Endometrium (tissue), 2 donors: Measurements from ENCODE around the gene EFR3B.
"Not testable (repeated sequence)": the region's sequence is repeated elsewhere in the genome, so short reads cannot be mapped to it uniquely, and the experiment has no call there.

Source experiments
- FAIRE-seq: peaks from 2 replicates; lab custom pipeline; 2012; peaks lifted over from hg19 to GRCh38; lab: Jason Lieb, UNC
- donor health status: control.
- donor health status: control.

The EFR3B gene

DNA sequence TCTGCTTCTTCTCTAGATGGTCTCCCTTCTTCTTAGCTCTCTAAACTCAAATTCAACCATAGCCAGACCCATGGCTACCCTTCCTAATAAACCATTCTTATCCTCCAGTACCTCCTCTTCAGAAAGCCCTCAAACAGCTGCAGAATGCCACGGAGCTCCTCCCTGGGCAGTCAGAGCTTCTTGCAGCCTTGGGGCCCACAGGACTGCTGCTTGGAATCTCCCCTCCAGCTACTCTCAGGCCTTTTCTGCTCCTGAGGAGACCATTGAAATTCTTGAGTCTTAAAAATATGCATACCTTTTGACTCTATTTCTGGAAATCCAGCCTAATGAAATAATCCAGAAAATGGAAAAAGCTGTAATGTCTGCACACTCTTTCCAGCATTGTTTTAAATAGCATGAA, 30.7 kb downstream of the EFR3B start:
- FAIRE-seq = no peak

DNA sequence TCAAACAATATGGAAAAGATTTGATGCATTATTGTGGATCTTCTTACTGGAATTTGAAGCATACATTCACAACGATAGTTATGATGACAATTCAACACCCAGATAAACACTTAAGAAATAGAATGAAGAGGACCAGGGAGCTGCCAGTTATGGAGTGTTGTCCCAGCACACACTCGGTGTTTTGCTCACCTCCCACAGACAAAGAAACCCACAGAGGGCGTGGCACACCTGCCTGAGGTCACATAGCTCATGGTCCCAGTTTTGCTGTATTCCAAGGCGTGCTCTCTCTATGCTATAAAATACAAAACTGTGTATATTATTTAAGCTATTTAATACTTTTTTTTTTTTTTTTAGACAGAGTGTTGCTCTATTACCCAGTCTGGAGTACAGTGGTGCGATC, 31.1 kb downstream of the EFR3B start:
- no peak for FAIRE-seq

DNA sequence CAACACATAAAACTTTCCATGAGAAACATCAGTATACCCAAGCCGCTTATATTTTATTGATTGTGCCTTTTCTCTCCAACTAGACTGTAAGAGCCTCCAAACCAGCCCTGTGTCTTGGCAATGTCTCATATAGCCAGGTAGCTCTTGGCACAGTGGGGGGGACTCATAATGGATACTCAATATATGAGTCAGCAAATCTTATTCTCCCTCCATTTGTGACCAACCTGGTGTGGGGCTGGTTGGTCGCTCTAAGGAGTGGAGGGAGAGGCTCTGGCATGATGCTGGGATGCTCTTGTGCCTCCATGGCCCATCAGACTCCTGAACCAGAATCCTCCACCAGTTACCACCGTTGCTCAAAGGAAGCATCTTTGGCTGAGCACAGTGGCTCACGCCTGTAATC, 32.0 kb downstream of the EFR3B start:
- no peak for FAIRE-seq

DNA sequence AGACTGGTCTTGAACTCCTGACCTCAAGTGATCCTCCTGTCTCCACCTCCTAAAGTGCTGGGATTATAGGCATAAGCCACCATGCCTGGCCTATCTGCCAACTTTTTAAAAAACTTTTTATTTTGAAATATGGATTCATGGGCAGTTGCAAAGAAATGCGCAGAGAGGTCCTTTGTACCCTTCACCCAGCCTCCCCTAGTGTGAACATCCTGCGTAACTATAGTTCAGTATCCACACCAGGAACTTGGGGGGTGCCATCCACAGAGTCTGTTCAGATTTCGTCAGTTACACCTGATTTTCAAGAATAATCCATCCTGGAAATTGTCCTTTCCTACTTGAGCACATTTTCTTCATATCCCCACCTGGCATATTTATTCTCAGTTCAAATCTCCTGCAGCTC, 33.0 kb downstream of the EFR3B start:
- FAIRE-seq = no peak

DNA sequence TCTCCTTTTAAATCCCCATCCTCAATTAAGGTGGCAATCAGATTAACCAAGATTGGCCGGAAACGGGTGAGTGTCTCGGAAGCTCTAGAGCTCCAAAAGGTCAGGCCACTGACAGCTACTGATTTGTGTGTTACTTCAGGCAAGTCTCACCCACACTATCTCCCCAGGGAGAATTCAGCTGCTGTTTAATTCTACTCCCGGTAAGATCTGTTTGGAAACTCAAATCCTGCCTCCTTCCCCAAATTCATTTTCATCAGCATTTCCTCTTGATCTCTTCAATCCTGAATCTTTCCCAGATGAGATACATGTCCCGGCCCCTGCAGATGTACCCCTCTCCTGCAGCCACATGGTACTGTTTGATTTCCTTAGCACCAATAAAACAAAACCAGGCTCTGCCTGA, 34.9 kb downstream of the EFR3B start:
- FAIRE-seq = no peak

DNA sequence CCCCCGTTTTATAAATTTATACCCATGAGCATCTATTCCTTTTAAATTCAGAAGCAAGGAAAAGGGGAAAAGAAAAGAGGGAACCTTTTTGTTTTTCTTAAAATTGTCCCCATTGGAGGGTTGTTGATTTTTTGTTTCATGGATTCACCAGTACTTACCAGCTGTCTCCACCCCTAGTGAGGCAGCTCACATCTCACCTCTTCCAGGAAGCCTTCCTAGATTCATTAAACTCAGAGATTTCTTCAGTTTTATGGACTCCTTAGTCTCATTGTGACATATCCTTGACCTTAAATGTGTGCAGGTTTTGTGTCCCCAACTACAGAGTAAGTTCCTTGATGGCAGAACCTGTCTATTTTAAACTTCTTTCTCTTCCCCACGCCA, 35.9 kb downstream of the EFR3B start:
- no peak for FAIRE-seq

DNA sequence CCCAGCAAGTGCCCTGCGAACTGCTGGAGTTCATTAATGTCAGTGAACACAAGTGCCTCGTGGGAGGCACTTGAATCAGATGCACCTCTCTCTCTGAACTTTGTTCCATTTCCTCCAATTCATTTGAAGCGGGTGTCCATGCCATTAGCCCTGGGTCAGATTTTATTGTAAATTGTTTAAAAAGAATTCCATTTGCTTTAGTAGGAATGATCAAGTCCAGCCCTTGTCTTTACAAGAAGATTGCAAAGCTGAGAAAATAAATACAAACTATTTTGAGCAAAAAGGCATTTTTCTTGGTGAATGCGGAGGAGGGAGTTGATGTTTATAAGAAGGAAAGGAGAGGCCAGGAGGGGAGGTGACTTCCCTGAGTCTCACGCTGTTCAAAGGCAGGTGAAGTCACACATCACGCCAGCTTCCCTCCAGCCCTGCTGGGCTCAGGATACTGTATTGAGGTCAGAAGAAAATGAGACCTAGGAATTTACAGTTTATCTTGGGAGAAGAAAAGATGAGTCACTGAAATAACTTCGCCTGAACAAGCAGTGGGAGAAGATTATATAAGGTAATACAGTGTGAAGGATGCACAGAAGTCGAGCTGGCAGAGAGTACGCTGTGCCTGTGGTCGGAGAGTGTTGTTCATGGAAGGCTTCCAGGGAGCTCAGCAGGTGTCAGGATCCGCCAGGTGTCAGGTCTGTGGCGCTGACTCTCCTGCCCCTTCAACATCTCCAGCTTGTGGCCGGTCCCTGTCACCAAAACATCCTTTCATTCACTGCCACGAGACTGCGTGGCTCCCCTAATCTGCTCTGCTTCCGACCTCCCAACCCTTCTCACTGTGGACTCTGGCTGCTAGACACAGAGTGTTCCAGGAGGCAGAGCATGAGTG, 36.5 kb downstream of the EFR3B start:
- peak; percentile 72 for FAIRE-seq

DNA sequence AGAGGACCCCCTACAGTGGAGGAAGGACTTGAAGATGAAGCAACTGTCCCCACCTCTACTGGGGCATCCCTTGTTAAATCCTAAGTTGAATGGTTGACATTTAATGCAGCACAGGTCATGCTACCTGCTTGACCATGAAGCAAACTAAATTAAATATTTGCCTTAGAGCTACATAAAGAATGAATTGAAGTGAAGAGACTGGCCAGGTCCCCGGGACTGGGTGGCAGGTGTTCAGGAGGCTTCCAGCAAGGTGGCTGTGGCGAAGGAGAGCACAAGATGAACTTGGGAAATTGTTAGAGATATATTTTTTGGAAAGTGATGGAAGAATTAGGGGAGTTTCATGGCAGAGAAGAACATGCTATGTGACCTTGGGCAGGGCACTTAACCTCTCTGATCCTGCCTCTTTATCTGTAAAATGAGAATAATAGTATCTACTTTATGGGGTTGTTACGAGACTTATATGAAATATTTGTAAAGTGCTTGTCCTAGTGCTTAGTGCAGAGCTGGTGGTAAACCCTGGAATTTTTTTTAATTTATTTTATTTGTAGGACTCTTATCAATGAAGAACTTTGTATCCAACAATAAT, 37.3 kb downstream of the EFR3B start:
- no peak for FAIRE-seq

DNA sequence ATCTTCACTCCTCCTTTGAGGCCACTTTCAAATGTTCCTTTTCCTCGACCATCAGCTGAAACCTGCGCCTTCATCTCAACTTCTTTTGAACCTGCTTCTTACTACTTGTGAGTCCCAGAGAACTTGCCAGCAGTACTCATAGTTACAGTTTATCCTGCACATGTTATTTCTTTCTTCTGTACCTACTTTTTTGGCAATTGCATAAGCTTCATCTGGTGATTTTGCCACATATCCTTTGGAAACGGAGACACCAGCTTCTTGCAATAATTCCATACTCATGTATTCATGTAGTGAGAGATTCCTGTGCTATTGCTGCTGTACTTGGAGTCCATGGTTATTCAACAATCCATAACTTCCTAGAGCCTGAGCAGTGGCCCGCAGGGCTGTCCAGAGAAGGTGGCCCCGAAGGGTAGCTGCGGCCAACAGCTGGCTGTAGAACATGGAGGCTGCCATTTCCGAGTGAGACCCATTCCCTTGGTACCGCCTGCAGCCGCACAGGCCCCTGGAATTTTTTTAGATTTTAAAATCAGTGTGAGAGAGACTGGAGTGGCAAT, 39.4 kb downstream of the EFR3B start:
- FAIRE-seq = no peak

DNA sequence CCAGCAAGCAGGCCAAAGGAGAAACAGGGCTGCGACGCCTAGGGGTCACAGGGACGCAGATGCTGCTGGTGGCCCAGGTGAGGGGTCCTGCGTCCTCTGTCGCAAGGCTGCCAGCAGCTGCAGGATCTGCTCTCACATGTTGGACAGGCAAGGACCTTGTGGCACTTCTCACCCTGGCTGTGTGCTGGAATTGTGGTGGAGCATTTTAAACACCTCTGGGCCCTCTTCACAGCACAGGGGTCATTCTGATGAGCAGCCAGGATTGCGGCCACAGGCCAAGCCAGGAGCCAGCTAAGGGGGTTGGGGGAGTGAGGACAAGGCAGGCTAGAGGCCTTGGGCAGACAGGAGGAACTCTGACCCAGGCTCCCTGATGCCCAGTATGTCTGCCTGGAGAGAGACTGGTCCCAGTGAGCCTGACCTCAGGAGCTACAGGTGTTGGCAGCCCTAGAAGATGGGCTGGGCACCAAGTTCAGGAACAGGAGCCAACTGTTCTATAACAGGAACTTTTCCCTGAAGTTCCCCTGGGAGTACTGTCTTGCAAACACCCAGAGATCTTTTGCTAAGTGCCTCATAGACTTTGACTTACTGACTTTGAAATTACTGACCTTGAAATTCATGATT, 40.2 kb downstream of the EFR3B start:
- FAIRE-seq = no peak

DNA sequence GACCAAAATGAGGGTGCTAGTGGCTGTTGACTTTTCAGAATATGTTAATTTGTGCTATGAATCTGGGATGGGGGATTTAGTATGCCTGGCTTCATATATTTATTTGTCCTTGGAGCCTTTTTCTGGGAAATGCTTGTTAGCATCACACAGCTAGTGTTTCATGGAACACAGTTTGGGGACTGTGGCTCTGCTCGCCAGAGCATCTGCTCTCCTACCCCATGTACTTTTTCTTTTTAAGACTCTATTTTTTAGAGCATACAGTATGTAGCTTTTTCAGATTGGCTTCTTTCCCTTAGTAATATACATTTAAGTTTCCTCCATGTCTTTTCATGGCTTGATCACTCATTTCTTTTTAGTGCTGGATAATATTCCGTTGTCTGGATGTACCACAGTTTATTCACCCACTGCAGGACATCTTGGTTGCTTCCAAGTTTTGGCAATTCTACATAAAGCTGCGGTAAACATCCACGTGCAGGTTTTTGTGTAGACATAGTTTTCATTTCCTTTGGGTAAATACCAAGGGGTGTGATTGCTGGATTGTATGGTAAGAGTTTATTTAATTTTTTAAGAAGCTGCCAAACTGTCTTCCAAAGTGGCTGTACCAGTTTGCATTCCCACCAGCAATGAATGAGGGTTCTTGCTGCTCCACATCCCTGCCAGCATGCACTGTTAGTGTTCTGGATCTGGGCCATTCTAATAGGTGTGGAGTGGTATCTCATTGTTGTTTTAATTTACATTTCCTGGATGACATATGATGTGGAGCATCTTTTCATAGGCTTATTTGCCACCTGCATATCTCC, 44.1 kb downstream of the EFR3B start:
- no peak for FAIRE-seq

DNA sequence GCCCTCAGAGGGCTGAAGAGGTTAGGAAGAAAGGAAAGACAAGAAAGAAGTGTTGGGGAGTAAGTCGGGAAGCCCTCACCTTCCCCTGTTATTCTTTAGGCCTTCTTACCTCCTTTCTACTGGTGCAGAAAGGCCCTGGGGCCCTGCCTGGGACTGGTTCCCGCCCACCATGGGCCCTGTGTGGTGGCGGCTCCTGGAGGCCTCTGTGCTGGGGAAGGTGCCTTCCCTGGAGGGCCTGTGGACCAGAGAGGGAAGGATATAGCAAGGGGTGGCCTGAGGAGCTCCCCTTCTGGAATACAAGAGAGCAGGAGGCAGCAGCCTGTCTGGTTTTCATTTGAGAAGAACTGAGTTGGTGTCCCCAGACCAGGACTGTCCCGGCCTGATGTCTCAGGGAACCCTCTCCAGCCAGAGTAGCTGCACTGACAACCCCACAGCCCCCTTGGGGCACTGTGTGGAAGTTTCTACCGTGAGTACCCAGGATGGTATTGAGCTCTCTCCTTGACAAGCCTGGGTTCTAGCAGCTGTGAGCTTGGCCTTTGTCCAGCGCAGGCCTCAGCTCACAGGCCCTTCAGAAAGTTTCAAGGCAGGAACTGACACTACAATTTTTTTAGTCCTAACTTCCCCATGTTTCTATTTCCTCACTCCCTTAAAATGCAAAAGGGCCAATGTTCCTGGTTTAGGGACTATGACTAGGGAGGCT, 47.1 kb downstream of the EFR3B start:
- no peak for FAIRE-seq

DNA sequence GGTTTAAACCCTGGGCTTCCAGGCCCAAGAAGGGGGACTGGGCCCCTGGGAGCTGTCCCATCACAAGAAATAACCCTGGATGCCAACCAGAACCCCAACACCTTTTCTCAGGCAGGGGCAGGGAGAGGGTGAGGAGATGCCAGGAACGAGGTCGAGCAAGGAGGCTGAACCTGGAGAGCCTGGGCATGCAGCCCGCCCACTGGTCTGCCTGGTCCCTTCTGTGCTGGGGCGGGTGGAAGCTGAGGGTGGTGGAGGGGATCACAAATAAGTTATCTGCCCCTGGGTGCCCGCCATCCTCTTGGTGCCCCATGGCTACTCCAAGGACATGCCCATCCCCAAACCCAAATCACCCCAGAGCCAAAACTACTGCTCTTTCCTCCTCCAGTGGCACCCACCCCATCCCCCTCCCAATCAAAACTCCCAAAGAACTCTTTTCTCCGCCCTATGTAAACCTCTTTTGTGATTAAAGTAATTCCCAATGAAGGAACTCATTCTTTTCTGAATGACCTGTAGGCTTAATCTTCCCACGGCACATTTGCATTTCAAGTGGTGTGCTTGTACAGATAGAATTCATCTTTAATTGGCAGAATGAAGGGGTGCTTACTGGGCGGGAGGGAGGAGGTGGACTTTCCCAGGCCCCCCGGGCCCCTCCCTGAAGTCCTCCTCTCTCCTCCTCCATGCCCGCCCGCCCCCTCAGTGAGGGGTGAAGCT, 47.9 kb downstream of the EFR3B start:
- FAIRE-seq = no peak

DNA sequence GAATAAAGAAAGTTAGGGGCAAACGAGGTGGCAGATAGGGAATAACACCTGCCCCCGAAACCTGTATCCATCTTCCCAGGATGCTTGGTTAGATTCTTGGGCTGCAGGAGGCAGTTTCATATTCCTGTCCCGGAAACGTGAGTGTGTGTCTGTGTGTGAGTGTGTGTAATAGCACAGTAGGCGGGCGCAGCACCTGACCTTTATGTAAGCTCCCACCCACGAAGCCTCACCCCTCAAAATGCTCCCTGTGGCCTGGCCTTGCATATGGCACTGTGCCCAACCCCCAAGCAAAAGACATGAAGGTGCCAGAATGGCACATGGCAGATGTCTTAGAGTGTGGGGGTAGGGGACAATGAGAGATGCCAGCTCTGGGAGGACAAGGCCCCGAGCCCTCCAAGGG, 48.9 kb downstream of the EFR3B start:
- no peak for FAIRE-seq

DNA sequence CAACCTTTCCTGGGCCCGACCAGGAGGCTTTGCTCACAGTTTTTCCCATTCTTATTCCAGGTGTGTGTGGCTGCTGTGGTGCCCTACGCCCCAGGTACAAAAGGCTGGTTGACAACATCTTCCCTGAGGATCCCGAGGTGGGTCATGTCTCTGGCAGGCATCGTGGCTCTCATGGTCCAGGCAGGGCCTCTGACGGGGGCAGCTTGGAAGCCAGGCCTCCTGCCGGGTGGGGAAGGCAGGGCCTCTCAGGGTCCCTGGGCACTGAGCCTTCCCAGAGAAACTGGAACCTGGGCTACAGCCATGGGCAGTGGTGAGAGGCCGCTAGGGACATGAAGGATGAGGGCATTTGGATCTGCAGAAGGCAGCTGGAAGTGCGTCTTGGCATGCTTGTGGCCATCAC, 49.4 kb downstream of the EFR3B start:
- FAIRE-seq = no peak

DNA sequence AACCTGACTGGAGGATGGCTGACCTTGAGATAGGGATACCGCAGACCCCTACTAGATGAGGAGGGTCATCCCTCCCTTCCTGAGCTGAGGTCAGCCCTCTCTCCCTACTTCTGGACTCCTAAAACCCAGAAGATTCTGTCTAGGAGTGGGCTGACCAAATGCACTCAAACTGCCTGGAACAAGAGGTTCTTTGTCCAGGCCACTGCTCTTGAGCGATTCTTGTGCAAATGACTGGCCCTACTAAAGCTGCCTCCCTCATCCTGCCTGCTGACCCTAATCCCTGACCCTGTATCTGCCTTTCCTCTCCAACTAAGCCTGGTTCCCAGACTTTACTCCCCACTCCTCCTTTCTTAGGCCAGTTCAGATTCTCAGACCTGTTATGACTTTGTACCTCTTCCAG, 56.2 kb downstream of the EFR3B start:
- no peak for FAIRE-seq

DNA sequence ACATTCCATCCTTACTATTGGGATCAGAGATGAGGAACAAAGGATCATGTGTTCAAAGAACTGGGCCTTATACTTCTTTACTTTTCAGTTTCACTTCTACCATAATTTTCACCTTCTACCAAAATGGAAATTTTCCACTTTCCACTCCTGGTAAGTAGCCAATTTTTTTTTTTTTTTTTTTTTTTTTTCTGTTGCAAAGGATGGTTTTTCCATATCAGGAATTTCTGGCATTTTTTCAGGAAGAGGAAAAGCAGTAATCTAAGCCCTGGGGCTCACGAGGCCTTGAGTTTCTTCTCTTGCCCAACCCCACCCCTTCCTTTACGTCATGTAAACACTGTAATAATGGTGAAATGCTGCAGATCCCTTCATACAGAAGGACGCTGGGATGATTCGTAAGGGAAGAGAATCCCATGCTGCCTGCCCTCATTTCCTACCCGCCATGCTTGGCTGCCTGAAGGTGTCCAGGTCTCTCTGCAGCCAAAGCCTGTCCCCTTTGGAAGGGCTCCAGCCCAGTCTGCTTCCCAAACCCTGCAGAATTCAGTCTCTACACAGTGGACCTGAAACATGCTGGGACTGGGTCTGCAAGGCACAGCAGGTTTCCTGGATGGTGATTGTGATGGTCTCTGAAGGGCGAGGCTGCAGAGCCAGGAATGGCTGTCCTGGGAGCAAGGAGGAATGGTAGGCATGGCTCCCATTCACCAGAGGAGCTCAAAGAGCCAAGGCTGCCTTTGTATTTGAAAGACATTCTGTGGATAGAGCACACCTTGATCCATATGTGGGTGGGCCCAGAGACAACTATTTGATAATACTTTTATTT, 57.0 kb downstream of the EFR3B start:
- FAIRE-seq = no peak

DNA sequence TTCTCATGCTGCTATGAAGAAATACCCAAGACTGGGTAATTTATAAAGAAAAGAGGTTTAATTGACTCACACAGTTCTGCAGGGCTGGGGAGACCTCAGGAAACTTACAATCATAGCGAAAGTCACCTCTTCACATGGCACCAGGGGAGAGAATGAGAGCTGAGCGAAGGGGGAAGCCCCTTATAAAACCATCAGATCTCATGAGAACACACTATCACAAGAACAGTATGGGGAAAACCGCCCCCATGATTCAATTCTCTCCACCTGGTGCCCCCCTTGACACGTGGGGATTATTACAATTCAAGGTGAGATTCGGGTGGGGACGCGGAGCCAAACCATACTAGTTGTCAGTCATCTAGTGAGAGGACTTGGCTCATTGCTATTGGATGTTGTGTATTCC, 60.5 kb downstream of the EFR3B start:
- not testable (repeated sequence) for FAIRE-seq

DNA sequence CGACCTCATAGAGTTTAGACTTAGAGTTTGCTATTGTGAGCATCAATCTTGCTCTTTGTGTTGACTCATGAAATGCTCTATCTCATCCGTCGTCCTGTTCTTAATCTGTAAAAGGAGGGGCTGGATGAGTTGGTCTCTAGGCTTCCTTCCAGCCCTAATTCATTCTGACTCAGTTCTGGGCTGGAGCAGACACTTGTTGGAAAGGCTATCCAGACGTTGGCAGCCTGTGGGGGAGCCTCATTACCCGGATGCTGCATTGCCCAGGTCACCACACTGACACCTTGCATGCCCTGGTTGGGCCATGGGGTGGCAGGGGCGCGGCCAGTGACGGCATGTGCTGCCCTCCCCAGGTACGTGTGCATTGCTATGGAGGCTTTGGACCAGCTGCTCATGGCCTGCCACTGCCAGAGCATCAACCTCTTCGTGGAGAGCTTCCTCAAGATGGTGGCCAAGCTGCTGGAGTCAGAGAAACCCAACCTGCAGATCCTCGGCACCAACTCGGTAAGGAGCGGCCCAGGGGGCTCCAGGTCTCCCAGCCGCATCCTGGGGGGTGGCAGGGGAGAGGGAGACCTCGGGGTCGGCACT, 61.5 kb downstream of the EFR3B start:
- no peak for FAIRE-seq

DNA sequence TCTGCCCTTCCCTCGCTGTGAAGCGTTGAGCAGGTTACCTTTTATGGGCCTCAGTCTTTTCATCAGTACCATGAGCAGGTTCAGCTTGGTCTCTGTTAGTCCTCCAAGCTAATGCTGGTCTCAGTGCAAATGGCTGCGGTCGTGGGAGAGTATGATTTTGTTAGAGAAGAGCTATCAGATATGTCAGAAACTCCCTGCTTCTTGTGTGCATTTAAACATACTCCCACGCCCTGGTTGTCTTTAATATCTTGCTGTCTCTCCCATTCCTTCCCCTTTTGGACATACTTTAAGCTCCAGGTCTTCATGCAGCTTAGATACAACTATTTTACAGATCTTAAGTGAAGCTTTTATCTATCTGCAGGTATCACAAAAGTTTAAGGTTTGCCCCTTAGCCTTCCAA, 62.9 kb downstream of the EFR3B start:
- FAIRE-seq = no peak
